Measurements from ENCODE around the gene DZIP3. TPM values are rescaled to one million over a fixed set of nuclear protein-coding genes. Genes with fewer than 3 reads are reported as not detected.

The DZIP3 gene
- total RNA-seq, 1 experiment from 2014 or later: 12.2 TPM

- Mint-ChIP-seq H3K9me3 (ENCODE audit: low read depth, unreplicated experiment) (no peaks in the 10 kb centered on the region), H3K4me1 (ENCODE audit: low read depth, unreplicated experiment) (no peaks in the 10 kb centered on the region), H3K4me3 (ENCODE audit: low read depth, unreplicated experiment) (no peak overlapping the region), H3K27me3 (ENCODE audit: unreplicated experiment) (no peaks in the 10 kb centered on the region), H3K27ac (ENCODE audit: unreplicated experiment) (no peak overlapping the region), H3K36me3 (ENCODE audit: insufficient read depth, unreplicated experiment) (no peaks in the 10 kb centered on the region)
- CTCF ChIA-PET: no interaction called here
- intact Hi-C loops (cut with micrococcal nuclease; ENCODE audit: unreplicated experiment): loop anchor here (10.0 kb wide), 1 partner anchor 351 kb away; no protein-coding TSS in a partner anchor
- no TSS peak for BruUV-seq (replicated peaks)
- TF ChIP-seq CTCF (IDR thresholded peaks at IDR 0.05; ENCODE audit: unreplicated experiment): no peak
- no peak for DNase-seq
These were observed 74.7 kb downstream of the DZIP3 start for GRCh38 chr3:108664266-108664665.

GRCh38 chr3:108667312-108667711 is 77.8 kb downstream of the DZIP3 start:
- no peak overlapping the region for H3K4me3 Mint-ChIP-seq (ENCODE audit: low read depth, unreplicated experiment)
- no peak for TF ChIP-seq CTCF (IDR thresholded peaks at IDR 0.05; ENCODE audit: unreplicated experiment)
- no peaks in the 10 kb centered on the region for H3K4me1 Mint-ChIP-seq (ENCODE audit: low read depth, unreplicated experiment)
- DNase-seq: no peak
- no peak overlapping the region for H3K27ac Mint-ChIP-seq (ENCODE audit: unreplicated experiment)
- H3K27me3 Mint-ChIP-seq (ENCODE audit: unreplicated experiment): no peaks in the 10 kb centered on the region
- intact Hi-C loops (cut with micrococcal nuclease; ENCODE audit: unreplicated experiment): loop anchor here (10.0 kb wide), 1 partner anchor 347 kb away; no protein-coding TSS in a partner anchor
- no peaks in the 10 kb centered on the region for H3K36me3 Mint-ChIP-seq (ENCODE audit: insufficient read depth, unreplicated experiment)
- CTCF ChIA-PET: no interaction called here
- no TSS peak for BruUV-seq (replicated peaks)
- H3K9me3 Mint-ChIP-seq (ENCODE audit: low read depth, unreplicated experiment): no peaks in the 10 kb centered on the region

GRCh38 chr3:108669208-108669607 is 79.7 kb downstream of the DZIP3 start:
- no peak overlapping the region for H3K4me3 Mint-ChIP-seq (ENCODE audit: low read depth, unreplicated experiment)
- H3K4me1 Mint-ChIP-seq (ENCODE audit: low read depth, unreplicated experiment): no peaks in the 10 kb centered on the region
- no peaks in the 10 kb centered on the region for H3K27me3 Mint-ChIP-seq (ENCODE audit: unreplicated experiment)
- intact Hi-C loops (cut with micrococcal nuclease; ENCODE audit: unreplicated experiment): loop anchor here (10.0 kb wide), 1 partner anchor 346 kb away; no protein-coding TSS in a partner anchor
- no peaks in the 10 kb centered on the region for H3K36me3 Mint-ChIP-seq (ENCODE audit: insufficient read depth, unreplicated experiment)
- CTCF ChIA-PET: no interaction called here
- no peak for DNase-seq
- no TSS peak for BruUV-seq (replicated peaks)
- H3K27ac Mint-ChIP-seq (ENCODE audit: unreplicated experiment): no peak overlapping the region
- no peaks in the 10 kb centered on the region for H3K9me3 Mint-ChIP-seq (ENCODE audit: low read depth, unreplicated experiment)
- no peak for TF ChIP-seq CTCF (IDR thresholded peaks at IDR 0.05; ENCODE audit: unreplicated experiment)

GRCh38 chr3:108672701-108673100 is 83.2 kb downstream of the DZIP3 start:
- no TSS peak for BruUV-seq (replicated peaks)
- CTCF ChIA-PET: no interaction called here
- Mint-ChIP-seq H3K27ac (ENCODE audit: unreplicated experiment) (no peak overlapping the region), H3K27me3 (ENCODE audit: unreplicated experiment) (no peaks in the 10 kb centered on the region), H3K9me3 (ENCODE audit: low read depth, unreplicated experiment) (no peaks in the 10 kb centered on the region), H3K4me3 (ENCODE audit: low read depth, unreplicated experiment) (no peak overlapping the region), H3K4me1 (ENCODE audit: low read depth, unreplicated experiment) (no peaks in the 10 kb centered on the region), H3K36me3 (ENCODE audit: insufficient read depth, unreplicated experiment) (no peaks in the 10 kb centered on the region)
- DNase-seq: no peak
- intact Hi-C loops (cut with micrococcal nuclease; ENCODE audit: unreplicated experiment): no loop called here
- TF ChIP-seq CTCF (IDR thresholded peaks at IDR 0.05; ENCODE audit: unreplicated experiment): no peak

All from Calu3 (cell line).